ENCODE data around the gene NID1.
A peak's percentile ranks its signal among the peaks of the same experiment; 100 is the strongest.
"Not testable (repeated sequence)": the region's sequence is repeated elsewhere in the genome, so short reads cannot be mapped to it uniquely, and the experiment has no call there.

Gene NID1

GRCh38 chr1:235992868-235993267 is 72.0 kb downstream of the NID1 start:
- DNase-seq, result no peak

- DNase-seq, result no peak
Observed at GRCh38 chr1:235992346-235992745, 72.5 kb downstream of the NID1 start.

- DNase-seq, result no peak
Observed at GRCh38 chr1:235990330-235990795, 74.5 kb downstream of the NID1 start.

- no peak for DNase-seq
Observed at GRCh38 chr1:235989105-235989504, 75.8 kb downstream of the NID1 start.

- no peak for DNase-seq
Observed at GRCh38 chr1:235986869-235987268, 78.0 kb downstream of the NID1 start.

- no peak for DNase-seq
Observed at GRCh38 chr1:235984041-235984825, 80.7 kb downstream of the NID1 start.

GRCh38 chr1:235980976-235981375 is 83.9 kb downstream of the NID1 start:
- DNase-seq, result no peak

- DNase-seq, result no peak
Observed at GRCh38 chr1:235979716-235980333, 85.1 kb downstream of the NID1 start.

GRCh38 chr1:235979176-235979575 is 85.7 kb downstream of the NID1 start:
- DNase-seq, result no peak

GRCh38 chr1:235976490-235976889 is 88.4 kb downstream of the NID1 start:
- no peak for DNase-seq

- no peak for DNase-seq
Observed at GRCh38 chr1:235974616-235975015, 90.3 kb downstream of the NID1 start.

GRCh38 chr1:235972691-235973090 is 92.2 kb downstream of the NID1 start:
- not testable (repeated sequence) for DNase-seq

- DNase-seq, result no peak
Observed at GRCh38 chr1:235972311-235972689, 92.6 kb downstream of the NID1 start.

GRCh38 chr1:235971571-235972310 is 93.1 kb downstream of the NID1 start:
- DNase-seq, result peak; percentile 72

- no peak for DNase-seq
Observed at GRCh38 chr1:235971020-235971419, 93.9 kb downstream of the NID1 start.

GRCh38 chr1:235968831-235969230 is 96.1 kb downstream of the NID1 start:
- no peak for DNase-seq

GRCh38 chr1:235966134-235966533 is 98.8 kb downstream of the NID1 start:
- not testable (repeated sequence) for DNase-seq

GRCh38 chr1:235960809-235961208 is 104.1 kb downstream of the NID1 start:
- no peak for DNase-seq

GRCh38 chr1:235958021-235958420 is 106.9 kb downstream of the NID1 start:
- DNase-seq, result no peak

- no peak for DNase-seq
Observed at GRCh38 chr1:235955777-235956176, 109.1 kb downstream of the NID1 start.

- DNase-seq, result no peak
Observed at GRCh38 chr1:235954306-235955283, 110.3 kb downstream of the NID1 start.

- no peak for DNase-seq
Observed at GRCh38 chr1:235953801-235954200, 111.1 kb downstream of the NID1 start.

Data from NCI-H2171 (cell line).